Right cardiac atrium (tissue), 5 donors: ENCODE results near the gene ZNF175. TPM values are rescaled to one million over a fixed set of nuclear protein-coding genes. Genes with fewer than 3 reads are reported as not detected.

ENCODE experiments used
- ATAC-seq, 2 donors: fragments of 200-7000 bp; cut with Tn5 transposase; one replicate each; pipeline versions ENCODE4 v1.8.0 to v1.9.1; 2020; ENCODE audit warnings: moderate library complexity in 2 of 2, mild to moderate bottlenecking in 1 of 2
- DNase-seq, 3 donors: peaks; one replicate each; pipeline ENCODE4 v3.0.0-alpha.2; 2020
- H3K27ac ChIP-seq: one replicate; pipeline ENCODE4 v1.5.1; 2013; ENCODE audit warnings: mild to moderate bottlenecking, low read length, control low read depth, moderate library complexity
- H3K27me3 ChIP-seq: one replicate; pipeline ENCODE4 v1.6.1; 2013; ENCODE audit not compliant: control insufficient read depth, insufficient read depth
- H3K4me1 ChIP-seq: one replicate; pipeline ENCODE4 v1.6.1; 2013; ENCODE audit warnings: low read length; ENCODE audit not compliant: control insufficient read depth, insufficient read depth
- H3K4me3 ChIP-seq: one replicate; pipeline ENCODE4 v1.5.1; 2013; ENCODE audit warnings: low read length, control low read depth
- H3K9me3 ChIP-seq: one replicate; pipeline ENCODE4 v1.6.1; 2013; ENCODE audit warnings: low read length; ENCODE audit not compliant: control insufficient read depth
- WGBS: extraction: QIAGEN DNeasy Blood & Tissue Kit; methylation state at CpG from one replicate; pipeline ENCODE4 v1.1.7; 2013; 5-methylcytosine and 5-hydroxymethylcytosine counted together
- intact Hi-C, 4 donors: fragments of 100-400 bp; cut with DNase I; formaldehyde crosslinking; loops; one replicate each; pipeline versions ENCODE4 v1.11.0 to v1.14.0; 2022 to 2023
- polyA plus RNA-seq: library from polyadenylated mRNA; stranded (reverse); fragments of 200-250 nt; gene quantifications from one replicate; pipeline ENCODE4 v1.2.3, GENCODE V29; 2013
- total RNA-seq, 4 donors: library from RNA; stranded (reverse); fragmentation: NEBNext Ultra II Directional; extraction: Animal tissue kit (Norgen Biotek cat#: 25700); gene quantifications; one replicate each; pipeline ENCODE4 v1.2.1, GENCODE V29; 2021
- donor health status: healthy with polysubstance abuse.
- donor health status: DM: no; HTN: yes; CAD: no.
- donor health status: DM: no; HTN: no; CAD: no.
- donor health status: DM: no; HTN: yes; CAD: no; lungs with severe emphysema.
- donor health status: DM: yes; HTN: yes; CAD: no.

ZNF175 gene
- total and polyA plus RNA-seq, 5 donors, result 3.3 to 12.4 (median 9.3) TPM

- Histone ChIP-seq H3K27ac (no peak overlapping the region), H3K27me3 (no peaks in the 10 kb centered on the region), H3K9me3 (no peaks in the 10 kb centered on the region), H3K4me1 (no peaks in the 10 kb centered on the region), H3K4me3 (no peak overlapping the region)
- WGBS, result 18% methylated on average over 5 of the region's 5 CpGs
- ATAC-seq (no peak), DNase-seq (no peak)
- intact Hi-C loops, result no loop called here
Measured at GRCh38 chr19:51637362-51637978, 66.4 kb downstream of the ZNF175 start.

- Histone ChIP-seq H3K27me3 (no peaks in the 10 kb centered on the region), H3K27ac (no peak overlapping the region), H3K4me3 (no peak overlapping the region), H3K4me1 (no peaks in the 10 kb centered on the region), H3K9me3 (no peaks in the 10 kb centered on the region)
- ATAC-seq, result no peak
- intact Hi-C loops, result no loop called here
- DNase-seq, result no peak
- 70% methylated on average over 4 of the region's 4 CpGs for WGBS
Measured at GRCh38 chr19:51639916-51640315, 68.8 kb downstream of the ZNF175 start.

GRCh38 chr19:51640386-51640785 lies 69.3 kb downstream of the ZNF175 start:
- 87% methylated on average over 3 of the region's 3 CpGs for WGBS
- intact Hi-C loops, result no loop called here
- ATAC-seq (no peak), DNase-seq (no peak)
- H3K4me1 ChIP-seq, result no peaks in the 10 kb centered on the region
- H3K27me3 ChIP-seq, result no peaks in the 10 kb centered on the region
- H3K9me3 ChIP-seq, result no peaks in the 10 kb centered on the region
- H3K27ac ChIP-seq, result no peak overlapping the region
- no peak overlapping the region for H3K4me3 ChIP-seq

- no peaks in the 10 kb centered on the region for H3K27me3 ChIP-seq
- DNase-seq (no peak), ATAC-seq (no peak)
- no peaks in the 10 kb centered on the region for H3K4me1 ChIP-seq
- H3K9me3 ChIP-seq, result no peaks in the 10 kb centered on the region
- H3K27ac ChIP-seq, result no peak overlapping the region
- intact Hi-C loops, result no loop called here
- no peak overlapping the region for H3K4me3 ChIP-seq
Measured at GRCh38 chr19:51641648-51642047, 70.6 kb downstream of the ZNF175 start.

Other genes with a start within 250 kb of the ZNF175 start
- 1 to 10 TPM in 3 of 4 donors, under 1 TPM in 1; 0.85 to 2.2 (median 1.6) TPM for gene VSIG10L, start 229.1 kb upstream of the ZNF175 start, total RNA-seq
- 2.0 TPM for gene VSIG10L, start 229.1 kb upstream of the ZNF175 start, polyA plus RNA-seq
- gene ETFB, start 204.9 kb upstream of the ZNF175 start, total RNA-seq, result 100 to 1,000 TPM; 240 to 296 (median 258) TPM
- 452 TPM for gene ETFB, start 204.9 kb upstream of the ZNF175 start, polyA plus RNA-seq
- gene CLDND2, start 202.3 kb upstream of the ZNF175 start, total RNA-seq, result 1 to 10 TPM; 1.1 to 2.5 (median 2.2) TPM
- gene CLDND2, start 202.3 kb upstream of the ZNF175 start, polyA plus RNA-seq, result 0.45 TPM
- gene NKG7, start 198.6 kb upstream of the ZNF175 start, total RNA-seq, result 1 to 10 TPM in 3 of 4 donors, under 1 TPM in 1; 0.89 to 3.1 (median 1.7) TPM
- 1.7 TPM for gene NKG7, start 198.6 kb upstream of the ZNF175 start, polyA plus RNA-seq
- not detected for gene LIM2, start 183.3 kb upstream of the ZNF175 start, total RNA-seq
- gene LIM2, start 183.3 kb upstream of the ZNF175 start, polyA plus RNA-seq, result not detected
- gene C19orf84, start 180.7 kb upstream of the ZNF175 start, total RNA-seq, result not detected
- gene C19orf84, start 180.7 kb upstream of the ZNF175 start, polyA plus RNA-seq, result not detected
- gene SIGLEC10, start 153.6 kb upstream of the ZNF175 start, total RNA-seq, result 1 to 10 TPM in 3 of 4 donors, under 1 TPM in 1; 0.62 to 6.5 (median 2.7) TPM
- gene SIGLEC10, start 153.6 kb upstream of the ZNF175 start, polyA plus RNA-seq, result 0.77 TPM
- gene SIGLEC8, start 112.8 kb upstream of the ZNF175 start, total RNA-seq, result not detected
- not detected for gene SIGLEC8, start 112.8 kb upstream of the ZNF175 start, polyA plus RNA-seq
- gene CEACAM18, start 92.7 kb upstream of the ZNF175 start, total RNA-seq, result not detected
- not detected for gene CEACAM18, start 92.7 kb upstream of the ZNF175 start, polyA plus RNA-seq
- gene SIGLEC12, start 69.5 kb upstream of the ZNF175 start, total RNA-seq, result under 1 TPM in 1 of 4 donors, not detected in 3; 0.36 TPM
- gene SIGLEC12, start 69.5 kb upstream of the ZNF175 start, polyA plus RNA-seq, result 0.05 TPM
- gene SIGLEC6, start 39.6 kb upstream of the ZNF175 start, total RNA-seq, result under 1 TPM in 3 of 4 donors, not detected in 1; 0.25 to 0.37 (median 0.35) TPM
- gene SIGLEC6, start 39.6 kb upstream of the ZNF175 start, polyA plus RNA-seq, result not detected
- gene SIGLEC5, start 59.1 kb downstream of the ZNF175 start, total RNA-seq, result 1 to 10 TPM in 1 of 4 donors, under 1 TPM in 2, not detected in 1; 0.20 to 1.2 (median 0.88) TPM
- not detected for gene SIGLEC5, start 59.1 kb downstream of the ZNF175 start, polyA plus RNA-seq
- 1 to 10 TPM; 1.7 to 5.5 (median 3.8) TPM for gene SIGLEC14, start 75.5 kb downstream of the ZNF175 start, total RNA-seq
- gene SIGLEC14, start 75.5 kb downstream of the ZNF175 start, polyA plus RNA-seq, result 0.75 TPM
- gene SPACA6, start 122.0 kb downstream of the ZNF175 start, total RNA-seq, result 10 to 100 TPM; 15.4 to 25.7 (median 17.2) TPM
- 15.0 TPM for gene SPACA6, start 122.0 kb downstream of the ZNF175 start, polyA plus RNA-seq
- 1 to 10 TPM in 3 of 4 donors, under 1 TPM in 1; 0.40 to 1.2 (median 1.1) TPM for gene HAS1, start 152.7 kb downstream of the ZNF175 start, total RNA-seq
- 1.7 TPM for gene HAS1, start 152.7 kb downstream of the ZNF175 start, polyA plus RNA-seq
- 10 to 100 TPM in 1 of 4 donors, 1 to 10 TPM in 3; 3.6 to 15.1 (median 7.0) TPM for gene FPR1, start 180.6 kb downstream of the ZNF175 start, total RNA-seq
- 0.97 TPM for gene FPR1, start 180.6 kb downstream of the ZNF175 start, polyA plus RNA-seq
- gene FPR2, start 189.9 kb downstream of the ZNF175 start, total RNA-seq, result 1 to 10 TPM in 2 of 4 donors, under 1 TPM in 2; 0.42 to 1.4 (median 1.0) TPM
- 0.09 TPM for gene FPR2, start 189.9 kb downstream of the ZNF175 start, polyA plus RNA-seq
- 10 to 100 TPM in 1 of 4 donors, 1 to 10 TPM in 3; 4.2 to 11.8 (median 7.8) TPM for gene FPR3, start 223.9 kb downstream of the ZNF175 start, total RNA-seq
- gene FPR3, start 223.9 kb downstream of the ZNF175 start, polyA plus RNA-seq, result 1.6 TPM